ENCODE data around the gene PLCB1.

GRCh38 chr20:8601542-8601912 lies 469.5 kb downstream of the PLCB1 start:
- TF ChIP-seq POLR2AphosphoS5 (IDR thresholded peaks at IDR 0.05; ENCODE audit: low read depth, low read length) (no peak), POLR2A (IDR thresholded peaks at IDR 0.05; ENCODE audit: low read depth, low read length) (no peak)
